Measurements from ENCODE around the gene ZNF579.

DNA sequence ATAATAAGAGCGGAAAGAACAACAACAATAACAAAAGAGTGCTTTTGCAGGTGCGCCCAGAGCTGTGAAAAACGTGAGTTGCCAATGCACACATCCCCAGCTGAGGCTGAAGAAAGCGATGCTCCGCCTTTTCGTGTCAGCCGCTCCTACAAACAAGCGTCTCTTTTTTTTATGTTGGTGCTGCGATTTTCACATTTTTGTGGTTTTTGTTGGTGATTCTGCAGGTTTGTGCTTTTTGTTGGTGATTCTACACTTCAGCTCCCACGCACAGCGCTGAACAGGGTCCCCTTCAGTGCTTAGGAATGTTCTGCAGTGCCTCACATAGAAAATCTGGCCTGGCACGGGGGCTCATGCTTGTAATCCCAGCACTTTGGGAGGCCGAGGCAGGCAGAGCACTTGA is 28.0 kb downstream of the ZNF579 start:
- no peak for TF ChIP-seq ZSCAN29 (CRISPR knock-in tag; conservative IDR thresholded peaks at IDR 0.05)
- no peak for TF ChIP-seq NFIC (IDR thresholded peaks at IDR 0.05; ENCODE audit: low read length)
- TF ChIP-seq EP300 (IDR thresholded peaks at IDR 0.05; ENCODE audit: low read depth in 2 of 2, low read length in 2 of 2) = no peak
- TF ChIP-seq EP300 (CRISPR knock-in tag; IDR thresholded peaks at IDR 0.05; ENCODE audit: borderline replicate concordance) = no peak
- TF ChIP-seq, protein P1, sequence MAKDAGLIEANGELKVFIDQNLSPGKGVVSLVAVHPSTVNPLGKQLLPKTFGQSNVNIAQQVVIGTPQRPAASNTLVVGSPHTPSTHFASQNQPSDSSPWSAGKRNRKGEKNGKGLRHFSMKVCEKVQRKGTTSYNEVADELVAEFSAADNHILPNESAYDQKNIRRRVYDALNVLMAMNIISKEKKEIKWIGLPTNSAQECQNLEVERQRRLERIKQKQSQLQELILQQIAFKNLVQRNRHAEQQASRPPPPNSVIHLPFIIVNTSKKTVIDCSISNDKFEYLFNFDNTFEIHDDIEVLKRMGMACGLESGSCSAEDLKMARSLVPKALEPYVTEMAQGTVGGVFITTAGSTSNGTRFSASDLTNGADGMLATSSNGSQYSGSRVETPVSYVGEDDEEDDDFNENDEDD (CRISPR knock-in tag; IDR thresholded peaks at IDR 0.05; ENCODE audit: borderline replicate concordance) = no peak
- TF ChIP-seq, protein P2, sequence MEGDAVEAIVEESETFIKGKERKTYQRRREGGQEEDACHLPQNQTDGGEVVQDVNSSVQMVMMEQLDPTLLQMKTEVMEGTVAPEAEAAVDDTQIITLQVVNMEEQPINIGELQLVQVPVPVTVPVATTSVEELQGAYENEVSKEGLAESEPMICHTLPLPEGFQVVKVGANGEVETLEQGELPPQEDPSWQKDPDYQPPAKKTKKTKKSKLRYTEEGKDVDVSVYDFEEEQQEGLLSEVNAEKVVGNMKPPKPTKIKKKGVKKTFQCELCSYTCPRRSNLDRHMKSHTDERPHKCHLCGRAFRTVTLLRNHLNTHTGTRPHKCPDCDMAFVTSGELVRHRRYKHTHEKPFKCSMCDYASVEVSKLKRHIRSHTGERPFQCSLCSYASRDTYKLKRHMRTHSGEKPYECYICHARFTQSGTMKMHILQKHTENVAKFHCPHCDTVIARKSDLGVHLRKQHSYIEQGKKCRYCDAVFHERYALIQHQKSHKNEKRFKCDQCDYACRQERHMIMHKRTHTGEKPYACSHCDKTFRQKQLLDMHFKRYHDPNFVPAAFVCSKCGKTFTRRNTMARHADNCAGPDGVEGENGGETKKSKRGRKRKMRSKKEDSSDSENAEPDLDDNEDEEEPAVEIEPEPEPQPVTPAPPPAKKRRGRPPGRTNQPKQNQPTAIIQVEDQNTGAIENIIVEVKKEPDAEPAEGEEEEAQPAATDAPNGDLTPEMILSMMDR (CRISPR knock-in tag; IDR thresholded peaks at IDR 0.05) = no peak
- TF ChIP-seq ZNF263 (CRISPR knock-in tag; IDR thresholded peaks at IDR 0.05) = no peak
- TF ChIP-seq SETDB1 (CRISPR knock-in tag; IDR thresholded peaks at IDR 0.05; ENCODE audit: borderline replicate concordance) = no peak
- no peak for TF ChIP-seq ZSCAN30 (CRISPR knock-in tag; IDR thresholded peaks at IDR 0.05)
- no peak for TF ChIP-seq KDM5A (IDR thresholded peaks at IDR 0.05; ENCODE audit: borderline replicate concordance, low read length)
- TF ChIP-seq PAX8 (CRISPR knock-in tag; IDR thresholded peaks at IDR 0.05; ENCODE audit: borderline replicate concordance) = no peak
